Measurements from ENCODE around the gene THRB. TPM values are rescaled to one million over a fixed set of nuclear protein-coding genes. Genes with fewer than 3 reads are reported as not detected.

Gene THRB
- total and polyA plus RNA-seq, 12 donors = 3.8 to 32.8 (median 26.0) TPM

DNA sequence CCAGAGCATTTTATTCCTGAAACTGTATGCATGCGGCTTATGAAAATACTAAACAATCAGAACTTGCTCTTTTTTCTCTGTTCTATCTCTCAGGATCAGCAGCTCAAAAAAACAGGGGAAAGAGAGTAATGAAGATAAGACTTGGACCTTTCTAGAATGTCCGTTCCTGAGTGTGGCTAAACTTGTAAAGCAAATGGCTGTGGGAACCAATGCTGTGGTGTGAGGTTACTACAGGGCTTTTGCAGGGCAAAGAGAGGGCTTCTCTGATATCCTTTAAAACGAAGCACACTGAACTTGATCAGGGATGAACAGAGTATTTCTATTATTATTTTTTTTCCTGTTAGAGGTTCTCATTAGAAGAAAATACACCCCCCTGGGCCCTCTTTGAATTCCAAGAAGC is 223.4 kb downstream of the THRB start:
- no peak overlapping the region for H3K27ac ChIP-seq
- ATAC-seq (no peak), DNase-seq (no peak)

DNA sequence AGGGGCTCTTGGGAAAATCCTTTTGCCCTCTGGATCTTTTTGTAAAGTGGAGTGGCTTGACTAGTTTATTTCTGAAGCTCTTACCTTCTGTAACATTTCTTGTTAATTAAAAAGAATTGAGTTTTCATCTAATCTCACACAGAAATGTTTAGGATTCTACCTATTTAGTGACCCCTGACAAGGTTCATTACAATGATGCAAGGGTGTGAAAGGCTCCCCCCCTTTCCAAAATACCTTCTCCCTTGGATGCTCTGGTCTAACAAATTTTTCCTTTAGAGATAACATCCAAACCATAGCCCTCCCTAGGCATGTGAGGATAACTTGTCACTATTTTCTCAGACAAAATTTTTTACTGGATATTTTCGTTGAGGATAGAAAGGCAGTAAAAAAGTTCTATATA is 223.9 kb downstream of the THRB start:
- H3K9me3 ChIP-seq = no peaks in the 10 kb centered on the region
- H3K4me1 ChIP-seq = peaks cover 0 to 5% (median 0%) of the 10 kb centered on the region in 9 donors
- no peak overlapping the region for H3K27ac ChIP-seq
- intact Hi-C loops (cut with DNase I) = no loop called here
- H3K27me3 ChIP-seq = no peaks in the 10 kb centered on the region
- H3K4me3 ChIP-seq = no peak overlapping the region
- no peak for ATAC-seq
- no peak for DNase-seq
- 82 to 86% methylated on average over 1 of the region's 1 CpG for WGBS, 2 donors
- no peaks in the 10 kb centered on the region for H3K36me3 ChIP-seq
- TF ChIP-seq, protein P1, sequence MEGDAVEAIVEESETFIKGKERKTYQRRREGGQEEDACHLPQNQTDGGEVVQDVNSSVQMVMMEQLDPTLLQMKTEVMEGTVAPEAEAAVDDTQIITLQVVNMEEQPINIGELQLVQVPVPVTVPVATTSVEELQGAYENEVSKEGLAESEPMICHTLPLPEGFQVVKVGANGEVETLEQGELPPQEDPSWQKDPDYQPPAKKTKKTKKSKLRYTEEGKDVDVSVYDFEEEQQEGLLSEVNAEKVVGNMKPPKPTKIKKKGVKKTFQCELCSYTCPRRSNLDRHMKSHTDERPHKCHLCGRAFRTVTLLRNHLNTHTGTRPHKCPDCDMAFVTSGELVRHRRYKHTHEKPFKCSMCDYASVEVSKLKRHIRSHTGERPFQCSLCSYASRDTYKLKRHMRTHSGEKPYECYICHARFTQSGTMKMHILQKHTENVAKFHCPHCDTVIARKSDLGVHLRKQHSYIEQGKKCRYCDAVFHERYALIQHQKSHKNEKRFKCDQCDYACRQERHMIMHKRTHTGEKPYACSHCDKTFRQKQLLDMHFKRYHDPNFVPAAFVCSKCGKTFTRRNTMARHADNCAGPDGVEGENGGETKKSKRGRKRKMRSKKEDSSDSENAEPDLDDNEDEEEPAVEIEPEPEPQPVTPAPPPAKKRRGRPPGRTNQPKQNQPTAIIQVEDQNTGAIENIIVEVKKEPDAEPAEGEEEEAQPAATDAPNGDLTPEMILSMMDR (IDR thresholded peaks at IDR 0.05) = no peak

More for the DNA sequence above, 223.4 kb downstream of the THRB start:
- WGBS, 2 donors = 59 to 66% methylated on average over 3 of the region's 3 CpGs
- Histone ChIP-seq H3K27me3 (no peaks in the 10 kb centered on the region), H3K4me3 (no peak overlapping the region), H3K36me3 (no peaks in the 10 kb centered on the region), H3K9me3 (no peaks in the 10 kb centered on the region), H3K4me1 (peaks cover 0 to 5% (median 0%) of the 10 kb centered on the region in 9 donors)
- intact Hi-C loops (cut with DNase I) = no loop called here
- TF ChIP-seq, protein P1 (IDR thresholded peaks at IDR 0.05) = no peak

DNA sequence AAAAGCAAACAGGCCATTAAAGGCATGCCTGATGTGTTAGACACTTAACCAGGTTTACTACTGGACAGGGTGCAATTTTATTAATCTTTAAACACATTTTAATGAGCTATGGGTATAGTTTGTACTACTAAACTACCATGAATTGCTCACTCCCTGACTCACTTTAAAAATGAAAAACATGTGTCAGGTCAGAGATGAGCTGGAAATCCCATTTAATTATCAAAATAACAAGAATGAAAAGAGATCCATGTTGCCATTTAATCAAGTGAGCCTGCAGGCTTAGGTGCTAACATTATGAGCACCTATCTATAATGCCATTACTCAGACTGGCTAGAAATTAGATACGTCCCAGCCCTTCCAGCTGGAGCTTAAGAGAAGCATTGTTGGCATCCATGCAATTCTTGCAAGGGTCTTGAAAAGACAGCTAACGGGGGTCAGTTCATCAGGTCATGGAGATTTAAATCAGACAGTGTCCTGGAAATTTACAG is 224.4 kb downstream of the THRB start:
- intact Hi-C loops (cut with DNase I) = no loop called here
- H3K27ac ChIP-seq = no peak overlapping the region
- H3K9me3 ChIP-seq = no peaks in the 10 kb centered on the region
- WGBS, 2 donors = 71 to 77% methylated on average over 2 of the region's 2 CpGs
- H3K36me3 ChIP-seq = no peaks in the 10 kb centered on the region
- no peaks in the 10 kb centered on the region for H3K27me3 ChIP-seq
- peaks cover 0 to 5% (median 0%) of the 10 kb centered on the region in 9 donors for H3K4me1 ChIP-seq
- DNase-seq (no peak), ATAC-seq (no peak)
- TF ChIP-seq, protein P1 (IDR thresholded peaks at IDR 0.05) = no peak
- no peak overlapping the region for H3K4me3 ChIP-seq

DNA sequence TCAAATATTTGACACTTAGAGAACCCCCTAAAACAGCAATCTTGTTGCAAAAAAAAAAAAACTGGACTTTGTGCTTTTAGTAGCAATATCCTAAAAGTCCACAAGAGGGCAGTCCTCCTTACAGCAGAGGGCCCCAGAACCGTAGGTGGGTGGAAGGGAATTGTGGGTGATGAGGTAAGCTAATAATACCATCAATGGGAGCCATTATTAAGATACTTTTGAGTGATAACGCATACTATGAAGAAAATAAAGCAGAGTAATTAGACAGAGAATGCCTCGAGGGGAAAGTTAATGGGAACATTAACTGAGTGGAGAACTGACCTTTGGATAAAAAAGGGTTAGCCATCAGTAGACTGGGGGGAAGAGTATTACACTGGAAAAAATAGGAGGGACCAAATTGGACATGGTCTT is 229.9 kb downstream of the THRB start:
- Histone ChIP-seq H3K36me3 (no peaks in the 10 kb centered on the region), H3K4me1 (peaks cover 0 to 16% (median 0%) of the 10 kb centered on the region in 9 donors), H3K4me3 (no peak overlapping the region), H3K27me3 (no peaks in the 10 kb centered on the region), H3K27ac (no peak overlapping the region), H3K9me3 (no peaks in the 10 kb centered on the region)
- TF ChIP-seq, protein P1 (IDR thresholded peaks at IDR 0.05) = peak; percentile 48 to 80 (median 69)
- 47 to 51% methylated on average over 3 of the region's 3 CpGs for WGBS, 2 donors
- no peak for DNase-seq
- intact Hi-C loops (cut with DNase I) = loop anchor here in 9 of 10 donors (2.0 to 10.0 kb wide), 7 partner anchors 228 to 418 kb away; partner anchors contain the start of gene THRB (in 4 of the 9)
- ATAC-seq = peak in 4 of 8 donors; percentile 17 to 67 (median 48)
